ENCODE measurements around the gene BPIFA1. TPM values are rescaled to one million over a fixed set of nuclear protein-coding genes. Genes with fewer than 3 reads are reported as not detected.

Gene BPIFA1
- total and polyA plus RNA-seq, 4 donors, result not detected

- H3K36me3 ChIP-seq (ENCODE audit: control insufficient read depth in 4 of 4, insufficient read depth in 3 of 4, low read depth in 1 of 4, low read length in 3 of 4), result no peaks in the 10 kb centered on the region
- no peaks in the 10 kb centered on the region for H3K4me1 ChIP-seq (ENCODE audit: control insufficient read depth in 4 of 4, insufficient read depth in 4 of 4, low read length in 3 of 4)
- WGBS, result 73% methylated on average over 2 of the region's 2 CpGs
- no peak within 1 kb of the TSS for H3K4me3 ChIP-seq (ENCODE audit: low read depth in 1 of 3, low read length in 3 of 3)
- no peak for DNase-seq (ENCODE audit: low spot score)
- TF ChIP-seq, protein P1, sequence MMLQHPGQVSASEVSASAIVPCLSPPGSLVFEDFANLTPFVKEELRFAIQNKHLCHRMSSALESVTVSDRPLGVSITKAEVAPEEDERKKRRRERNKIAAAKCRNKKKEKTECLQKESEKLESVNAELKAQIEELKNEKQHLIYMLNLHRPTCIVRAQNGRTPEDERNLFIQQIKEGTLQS (IDR thresholded peaks at IDR 0.05), result no peak
- TF ChIP-seq EGR1 (IDR thresholded peaks at IDR 0.05; ENCODE audit: low read depth in 2 of 2) (no peak), NR2F2 (IDR thresholded peaks at IDR 0.05) (no peak), HNF4G (IDR thresholded peaks at IDR 0.05) (no peak), RAD21 (IDR thresholded peaks at IDR 0.05) (no peak), JUND (IDR thresholded peaks at IDR 0.05) (no peak), FOXA2 (IDR thresholded peaks at IDR 0.05) (no peak)
- TF ChIP-seq, protein P2, sequence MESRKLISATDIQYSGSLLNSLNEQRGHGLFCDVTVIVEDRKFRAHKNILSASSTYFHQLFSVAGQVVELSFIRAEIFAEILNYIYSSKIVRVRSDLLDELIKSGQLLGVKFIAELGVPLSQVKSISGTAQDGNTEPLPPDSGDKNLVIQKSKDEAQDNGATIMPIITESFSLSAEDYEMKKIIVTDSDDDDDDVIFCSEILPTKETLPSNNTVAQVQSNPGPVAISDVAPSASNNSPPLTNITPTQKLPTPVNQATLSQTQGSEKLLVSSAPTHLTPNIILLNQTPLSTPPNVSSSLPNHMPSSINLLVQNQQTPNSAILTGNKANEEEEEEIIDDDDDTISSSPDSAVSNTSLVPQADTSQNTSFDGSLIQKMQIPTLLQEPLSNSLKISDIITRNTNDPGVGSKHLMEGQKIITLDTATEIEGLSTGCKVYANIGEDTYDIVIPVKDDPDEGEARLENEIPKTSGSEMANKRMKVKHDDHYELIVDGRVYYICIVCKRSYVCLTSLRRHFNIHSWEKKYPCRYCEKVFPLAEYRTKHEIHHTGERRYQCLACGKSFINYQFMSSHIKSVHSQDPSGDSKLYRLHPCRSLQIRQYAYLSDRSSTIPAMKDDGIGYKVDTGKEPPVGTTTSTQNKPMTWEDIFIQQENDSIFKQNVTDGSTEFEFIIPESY (IDR thresholded peaks at IDR 0.05), result no peak
- H3K9me3 ChIP-seq (ENCODE audit: control insufficient read depth in 4 of 4, low read length in 3 of 4), result no peaks in the 10 kb centered on the region
- H3K27ac ChIP-seq (ENCODE audit: low read depth in 1 of 2, low read length in 2 of 2), result no peak within 1 kb of the TSS
- no peak within 1 kb of the TSS for H3K9ac ChIP-seq (ENCODE audit: low read depth in 1 of 2, low read length in 2 of 2)
- peaks cover 0 to 6% (median 0%) of the 10 kb centered on the region in 4 donors for H3K27me3 ChIP-seq (ENCODE audit: control insufficient read depth in 4 of 4, insufficient read depth in 4 of 4, low read length in 3 of 4)
Observed at GRCh38 chr20:33217052-33217451, 18.7 kb upstream of the BPIFA1 start, which contains the start of gene BPIFA3. BPIFA3 (plus strand) TSS chr20:33217352; CDS start chr20:33217537, 185 bp downstream.

DNA sequence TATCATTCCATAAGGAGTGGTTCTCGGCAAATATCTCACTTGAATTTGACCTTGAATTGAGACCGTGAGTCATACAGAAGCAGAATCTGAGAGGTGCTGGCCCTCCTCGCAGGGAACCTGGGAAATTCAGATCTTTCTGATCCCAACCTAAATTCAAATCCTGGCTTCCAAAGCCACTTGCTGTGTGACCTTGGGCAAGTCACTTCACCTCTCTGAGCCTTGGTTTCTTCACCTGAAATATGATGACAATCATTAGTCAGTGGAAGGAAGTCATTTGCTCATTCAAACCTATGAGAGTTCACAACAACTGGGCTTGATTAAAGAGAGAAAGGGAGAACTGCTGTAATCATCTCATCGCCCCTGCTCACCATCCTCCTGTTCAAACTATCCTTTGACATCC, 11.4 kb upstream of the BPIFA1 start:
- H3K4me3 ChIP-seq (ENCODE audit: low read depth in 1 of 3, low read length in 3 of 3), result no peak overlapping the region
- no peak overlapping the region for H3K27ac ChIP-seq (ENCODE audit: low read depth in 1 of 2, low read length in 2 of 2)
- H3K4me1 ChIP-seq (ENCODE audit: control insufficient read depth in 4 of 4, insufficient read depth in 4 of 4, low read length in 3 of 4), result no peaks in the 10 kb centered on the region
- TF ChIP-seq, protein P2 (IDR thresholded peaks at IDR 0.05), result no peak
- TF ChIP-seq RXRA (IDR thresholded peaks at IDR 0.05) (no peak), SP1 (IDR thresholded peaks at IDR 0.05) (no peak), HNF4A (conservative IDR thresholded peaks at IDR 0.05) (no peak), HNF4G (IDR thresholded peaks at IDR 0.05) (no peak), FOXA1 (IDR thresholded peaks at IDR 0.05) (no peak), JUND (IDR thresholded peaks at IDR 0.05) (no peak), CTCF (IDR thresholded peaks at IDR 0.05; ENCODE audit: low read depth, low read length, missing input control) (no peak), NR2F2 (IDR thresholded peaks at IDR 0.05) (no peak)
- TF ChIP-seq, protein P3, sequence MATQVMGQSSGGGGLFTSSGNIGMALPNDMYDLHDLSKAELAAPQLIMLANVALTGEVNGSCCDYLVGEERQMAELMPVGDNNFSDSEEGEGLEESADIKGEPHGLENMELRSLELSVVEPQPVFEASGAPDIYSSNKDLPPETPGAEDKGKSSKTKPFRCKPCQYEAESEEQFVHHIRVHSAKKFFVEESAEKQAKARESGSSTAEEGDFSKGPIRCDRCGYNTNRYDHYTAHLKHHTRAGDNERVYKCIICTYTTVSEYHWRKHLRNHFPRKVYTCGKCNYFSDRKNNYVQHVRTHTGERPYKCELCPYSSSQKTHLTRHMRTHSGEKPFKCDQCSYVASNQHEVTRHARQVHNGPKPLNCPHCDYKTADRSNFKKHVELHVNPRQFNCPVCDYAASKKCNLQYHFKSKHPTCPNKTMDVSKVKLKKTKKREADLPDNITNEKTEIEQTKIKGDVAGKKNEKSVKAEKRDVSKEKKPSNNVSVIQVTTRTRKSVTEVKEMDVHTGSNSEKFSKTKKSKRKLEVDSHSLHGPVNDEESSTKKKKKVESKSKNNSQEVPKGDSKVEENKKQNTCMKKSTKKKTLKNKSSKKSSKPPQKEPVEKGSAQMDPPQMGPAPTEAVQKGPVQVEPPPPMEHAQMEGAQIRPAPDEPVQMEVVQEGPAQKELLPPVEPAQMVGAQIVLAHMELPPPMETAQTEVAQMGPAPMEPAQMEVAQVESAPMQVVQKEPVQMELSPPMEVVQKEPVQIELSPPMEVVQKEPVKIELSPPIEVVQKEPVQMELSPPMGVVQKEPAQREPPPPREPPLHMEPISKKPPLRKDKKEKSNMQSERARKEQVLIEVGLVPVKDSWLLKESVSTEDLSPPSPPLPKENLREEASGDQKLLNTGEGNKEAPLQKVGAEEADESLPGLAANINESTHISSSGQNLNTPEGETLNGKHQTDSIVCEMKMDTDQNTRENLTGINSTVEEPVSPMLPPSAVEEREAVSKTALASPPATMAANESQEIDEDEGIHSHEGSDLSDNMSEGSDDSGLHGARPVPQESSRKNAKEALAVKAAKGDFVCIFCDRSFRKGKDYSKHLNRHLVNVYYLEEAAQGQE (IDR thresholded peaks at IDR 0.05), result no peak
- WGBS, result 84% methylated on average over 4 of the region's 4 CpGs
- no peaks in the 10 kb centered on the region for H3K9me3 ChIP-seq (ENCODE audit: control insufficient read depth in 4 of 4, low read length in 3 of 4)
- H3K36me3 ChIP-seq (ENCODE audit: control insufficient read depth in 4 of 4, insufficient read depth in 3 of 4, low read depth in 1 of 4, low read length in 3 of 4), result no peaks in the 10 kb centered on the region
- H3K27me3 ChIP-seq (ENCODE audit: control insufficient read depth in 4 of 4, insufficient read depth in 4 of 4, low read length in 3 of 4), result peaks cover 0 to 2% (median 0%) of the 10 kb centered on the region in 4 donors
- no peak for DNase-seq (ENCODE audit: low spot score)
- no peak overlapping the region for H3K9ac ChIP-seq (ENCODE audit: low read depth in 1 of 2, low read length in 2 of 2)
